ENCODE measurements around the gene BBS4. TPM values are rescaled to one million over a fixed set of nuclear protein-coding genes. Genes with fewer than 3 reads are reported as not detected.

The BBS4 gene
- total RNA-seq, 4 donors from 2014 or later: 13.9 to 27.9 (median 19.0) TPM

- 100% methylated on average over 2 of the region's 2 CpGs for whole genome bisulfite sequencing
- no peak for DNase-seq (ENCODE audit: extremely low spot score)
- H3K9me3 ChIP-seq: no peaks in the 10 kb centered on the region
- intact Hi-C loops (cut with DNase I): loop anchor here (10.0 kb wide), 1 partner anchor 779 kb away; no protein-coding TSS in a partner anchor
- peak overlapping the region in 1 of 4 donors; percentile 97 for H3K27ac ChIP-seq (replicated peaks in 1 of 4)
- H3K4me1 ChIP-seq: peaks cover 23 to 45% (median 40%) of the 10 kb centered on the region in 4 donors
- TF ChIP-seq POLR2A (IDR thresholded peaks at IDR 0.05; ENCODE audit: low read depth): no peak
- TF ChIP-seq CTCF (IDR thresholded peaks at IDR 0.05): no peak
- no peak for TF ChIP-seq POLR2AphosphoS5 (IDR thresholded peaks at IDR 0.05)
- TF ChIP-seq EP300 (IDR thresholded peaks at IDR 0.05): no peak
- H3K4me3 ChIP-seq: no peak overlapping the region
- H3K27me3 ChIP-seq: peaks cover 0 to 4% (median 0%) of the 10 kb centered on the region in 4 donors
- peaks cover 0 to 2% (median 0%) of the 10 kb centered on the region in 4 donors for H3K36me3 ChIP-seq
Observed at GRCh38 chr15:72785841-72786240, 99.8 kb downstream of the BBS4 start.

DNA sequence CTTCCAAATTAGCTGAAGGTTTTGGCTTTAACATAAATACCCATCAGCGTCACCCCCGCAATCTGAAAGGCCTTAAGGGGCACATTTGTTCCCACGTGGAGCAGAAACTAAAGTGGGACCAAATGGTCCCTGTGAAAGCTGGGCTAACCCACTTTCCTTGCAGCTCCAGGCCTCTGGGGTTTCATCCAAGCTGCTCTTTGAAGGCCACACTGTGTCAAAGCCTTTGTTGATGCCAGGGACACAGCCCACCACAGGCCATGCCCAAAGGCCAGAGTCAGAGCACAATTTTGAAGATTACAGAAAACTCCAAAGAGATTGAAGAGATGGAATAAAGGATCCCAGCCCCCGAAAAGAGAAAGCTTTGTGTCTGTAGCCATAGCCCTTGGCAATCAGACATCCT, 100.2 kb downstream of the BBS4 start:
- intact Hi-C loops (cut with DNase I): loop anchor here (10.0 kb wide), 1 partner anchor 779 kb away; no protein-coding TSS in a partner anchor
- Histone ChIP-seq H3K36me3 (no peaks in the 10 kb centered on the region), H3K4me1 (peaks cover 23 to 41% (median 36%) of the 10 kb centered on the region in 4 donors), H3K9me3 (no peaks in the 10 kb centered on the region), H3K27ac (replicated peaks in 1 of 4) (no peak overlapping the region), H3K4me3 (no peak overlapping the region), H3K27me3 (peaks cover 0 to 4% (median 0%) of the 10 kb centered on the region in 4 donors)
- TF ChIP-seq POLR2AphosphoS5 (IDR thresholded peaks at IDR 0.05): no peak
- no peak for TF ChIP-seq CTCF (IDR thresholded peaks at IDR 0.05)
- no peak for TF ChIP-seq EP300 (IDR thresholded peaks at IDR 0.05)
- DNase-seq (ENCODE audit: extremely low spot score): no peak
- 87% methylated on average over 4 of the region's 4 CpGs for WGBS

- Histone ChIP-seq H3K36me3 (no peaks in the 10 kb centered on the region), H3K9me3 (no peaks in the 10 kb centered on the region), H3K4me3 (no peak overlapping the region), H3K27ac (replicated peaks in 1 of 4) (no peak overlapping the region), H3K27me3 (peaks cover 0 to 4% (median 0%) of the 10 kb centered on the region in 4 donors), H3K4me1 (peaks cover 17 to 36% (median 31%) of the 10 kb centered on the region in 4 donors)
- WGBS: 77% methylated on average over 7 of the region's 8 CpGs
- TF ChIP-seq POLR2A (IDR thresholded peaks at IDR 0.05; ENCODE audit: low read depth) (no peak), EP300 (IDR thresholded peaks at IDR 0.05) (no peak), CTCF (IDR thresholded peaks at IDR 0.05) (no peak), POLR2AphosphoS5 (IDR thresholded peaks at IDR 0.05) (no peak)
- DNase-seq (ENCODE audit: extremely low spot score): no peak
- intact Hi-C loops (cut with DNase I): loop anchor here (10.0 kb wide), 1 partner anchor 778 kb away; no protein-coding TSS in a partner anchor
Observed at GRCh38 chr15:72786676-72787345, 100.8 kb downstream of the BBS4 start.

GRCh38 chr15:72787526-72787925, 101.5 kb downstream of the BBS4 start:
- Histone ChIP-seq H3K9me3 (no peaks in the 10 kb centered on the region), H3K27me3 (peaks cover 0 to 4% (median 0%) of the 10 kb centered on the region in 4 donors), H3K4me1 (peaks cover 10 to 28% (median 24%) of the 10 kb centered on the region in 4 donors), H3K36me3 (no peaks in the 10 kb centered on the region), H3K4me3 (no peak overlapping the region), H3K27ac (replicated peaks in 1 of 4) (no peak overlapping the region)
- no peak for DNase-seq (ENCODE audit: extremely low spot score)
- TF ChIP-seq EP300 (IDR thresholded peaks at IDR 0.05) (no peak), CTCF (IDR thresholded peaks at IDR 0.05) (no peak), POLR2AphosphoS5 (IDR thresholded peaks at IDR 0.05) (no peak), POLR2A (IDR thresholded peaks at IDR 0.05; ENCODE audit: low read depth) (no peak)
- WGBS: 71% methylated on average over 1 of the region's 1 CpG
- intact Hi-C loops (cut with DNase I): loop anchor here (10.0 kb wide), 1 partner anchor 777 kb away; no protein-coding TSS in a partner anchor

Small RNA genes within 50 kb of the gene (small RNA-seq; reads per million reads assigned to genes)
- 0 reads per million in 3 donors for gene RN7SL853P

Other genes with a start within 250 kb of the BBS4 start
- 10 to 100 TPM; 37.4 to 59.9 (median 43.3) TPM for gene ARIH1, start 211.9 kb upstream of the BBS4 start, total RNA-seq
- gene GOLGA6B, start 31.5 kb upstream of the BBS4 start, total RNA-seq: not detected
- gene HIGD2B, start within 50 bp of the BBS4 start, total RNA-seq: not detected
- gene ADPGK, start 97.6 kb downstream of the BBS4 start, total RNA-seq: 10 to 100 TPM; 20.2 to 37.4 (median 22.3) TPM

All from esophagus muscularis mucosa (tissue), 4 donors.